RWPE1 (cell line): Measurements from ENCODE around the gene SPRED2.
"Not testable (repeated sequence)": the region's sequence is repeated elsewhere in the genome, so short reads cannot be mapped to it uniquely, and the experiment has no call there.

Experiments used
- CTCF ChIA-PET: fragments of 350-600 bp; sonication (Branson Sonifier 250); formaldehyde crosslinking; extraction: SDS; loops from one replicate; lab custom pipeline; 2021; lab: Yijun Ruan, JAX
- POLR2A ChIA-PET: fragments of 400-600 bp; formaldehyde crosslinking; extraction: SDS; loops from one replicate; lab custom pipeline; 2020; ENCODE audit warnings: antibody characterized with exemption; ENCODE audit not compliant: low non-redundant PET; lab: Yijun Ruan, JAX
- DNase-seq: peaks from one replicate; pipeline ENCODE4 v3.0.0; 2012; ENCODE audit warnings: low spot score
- H3K27ac ChIP-seq: fragments of 450-650 bp; 2 replicates; pipeline ENCODE4 v1.5.1; 2017
- CTCF ChIP-seq: fragments of 450-650 bp; conservative IDR thresholded peaks from 2 replicates; pipeline ENCODE4 v1.5.1; 2017; ENCODE audit warnings: low read depth, mild to moderate bottlenecking

The SPRED2 gene

GRCh38 chr2:65320042-65320725, 112.2 kb downstream of the SPRED2 start:
- ChIA-PET POLR2A (no interaction called here), CTCF (interaction anchor here (0.6 to 1.4 kb wide), 3 partner anchors 10 to 116 kb away, joined by 4 read pairs; no protein-coding TSS in a partner anchor)
- peak overlapping the region; percentile 91 for H3K27ac ChIP-seq
- TF ChIP-seq CTCF: no peak; the same call in 1 of the 2 replicates
- DNase-seq: peak; percentile 85

- TF ChIP-seq CTCF: no peak
- ChIA-PET POLR2A (no interaction called here), CTCF (interaction anchor here (0.9 kb wide), 1 partner anchor 116 kb away, joined by 4 read pairs; no protein-coding TSS in a partner anchor)
- no peak for DNase-seq
- peak overlapping the region; percentile 91 for H3K27ac ChIP-seq
These were observed 112.7 kb downstream of the SPRED2 start for GRCh38 chr2:65319674-65320041.

GRCh38 chr2:65319072-65319673, 113.2 kb downstream of the SPRED2 start:
- DNase-seq: no peak
- ChIA-PET CTCF (no interaction called here), POLR2A (no interaction called here)
- H3K27ac ChIP-seq: peak overlapping the region; percentile 91
- no peak for TF ChIP-seq CTCF

GRCh38 chr2:65317841-65318240, 114.6 kb downstream of the SPRED2 start:
- POLR2A ChIA-PET: no interaction called here
- no peak for DNase-seq
- CTCF ChIA-PET: no interaction called here
- H3K27ac ChIP-seq: peak overlapping the region; percentile 32
- no peak for TF ChIP-seq CTCF

- POLR2A ChIA-PET, DNase-seq, CTCF ChIA-PET: not testable (repeated sequence)
- peak overlapping the region; percentile 94 for H3K27ac ChIP-seq
These were observed 115.0 kb downstream of the SPRED2 start for GRCh38 chr2:65317351-65317750.

- H3K27ac ChIP-seq: peak overlapping the region; percentile 94
- DNase-seq: peak; percentile 88
- ChIA-PET CTCF (no interaction called here), POLR2A (no interaction called here)
- no peak for TF ChIP-seq CTCF
These were observed 116.3 kb downstream of the SPRED2 start for GRCh38 chr2:65316072-65316471.
